HG03280 (cell line): ENCODE results near the gene ASPHD1.
"Not testable (repeated sequence)": the region's sequence is repeated elsewhere in the genome, so short reads cannot be mapped to it uniquely, and the experiment has no call there.

Source experiments
- ATAC-seq: cut with Tn5 transposase; IDR thresholded peaks from one replicate; pipeline ENCODE4 v1.9.1; 2021; ENCODE audit warnings: mild to moderate bottlenecking, moderate library complexity; ENCODE audit not compliant: unreplicated experiment

The ASPHD1 gene

GRCh38 chr16:29877266-29877961 is 22.9 kb upstream of the ASPHD1 start:
- no peak for ATAC-seq

GRCh38 chr16:29878172-29878571 is 22.1 kb upstream of the ASPHD1 start:
- ATAC-seq: no peak

GRCh38 chr16:29881050-29881449 is 19.2 kb upstream of the ASPHD1 start:
- ATAC-seq: no peak

GRCh38 chr16:29883987-29884386 is 16.3 kb upstream of the ASPHD1 start:
- ATAC-seq: no peak

- ATAC-seq: not testable (repeated sequence)
These were observed 10.9 kb upstream of the ASPHD1 start for GRCh38 chr16:29889372-29889771.

- ATAC-seq: no peak
These were observed 8.5 kb upstream of the ASPHD1 start for GRCh38 chr16:29891525-29892457.

- ATAC-seq: no peak
These were observed 7.9 kb upstream of the ASPHD1 start for GRCh38 chr16:29892458-29892813.

GRCh38 chr16:29893553-29893952 is 6.7 kb upstream of the ASPHD1 start:
- no peak for ATAC-seq

- ATAC-seq: no peak
These were observed 5.9 kb upstream of the ASPHD1 start for GRCh38 chr16:29894352-29894751.

- no peak for ATAC-seq
These were observed 3.4 kb upstream of the ASPHD1 start for GRCh38 chr16:29896841-29897240.

- no peak for ATAC-seq
These were observed 3.0 kb upstream of the ASPHD1 start for GRCh38 chr16:29897333-29897732.

- ATAC-seq: no peak
These were observed 2.0 kb upstream of the ASPHD1 start for GRCh38 chr16:29898135-29898803.

GRCh38 chr16:29898804-29899515 is 1.3 kb upstream of the ASPHD1 start:
- no peak for ATAC-seq

GRCh38 chr16:29899516-29900101 is 679 bp upstream of the ASPHD1 start, which contains the start of gene SEZ6L2:
Gene SEZ6L2, minus strand, starts transcription at chr16:29899550. Its CDS starts 531 bp downstream, at chr16:29899019.
- ATAC-seq: no peak

GRCh38 chr16:29900888-29901606 is 759 bp downstream of the ASPHD1 start:
- ATAC-seq: no peak

GRCh38 chr16:29901607-29901945 is 1.3 kb downstream of the ASPHD1 start:
- no peak for ATAC-seq

GRCh38 chr16:29903590-29903989 is 3.3 kb downstream of the ASPHD1 start:
- no peak for ATAC-seq

GRCh38 chr16:29904947-29905346 is 4.7 kb downstream of the ASPHD1 start:
- no peak for ATAC-seq

GRCh38 chr16:29905668-29906067 is 5.4 kb downstream of the ASPHD1 start:
- no peak for ATAC-seq
